GM10266 (cell line): Measurements from ENCODE around the gene TLNRD1.
"Not testable (repeated sequence)": the region's sequence is repeated elsewhere in the genome, so short reads cannot be mapped to it uniquely, and the experiment has no call there.

ENCODE experiments used
- DNase-seq: peaks from one replicate; pipeline ENCODE4 v3.0.0; 2012; ENCODE audit errors: extremely low spot score
- CTCF ChIP-seq: IDR thresholded peaks from 2 replicates; pipeline ENCODE4 v1.5.1; 2012; ENCODE audit warnings: mild to moderate bottlenecking, low read depth; ENCODE audit not compliant: control insufficient read depth, insufficient read depth; ENCODE audit errors: missing control alignments

The TLNRD1 gene

GRCh38 chr15:80958818-80959495 lies 41.8 kb upstream of the TLNRD1 start:
- TF ChIP-seq CTCF = no peak
- no peak for DNase-seq

- not testable (repeated sequence) for DNase-seq
Measured at GRCh38 chr15:80965454-80965853, 35.3 kb upstream of the TLNRD1 start.

- no peak for DNase-seq
- no peak for TF ChIP-seq CTCF
Measured at GRCh38 chr15:80966431-80967197, 34.1 kb upstream of the TLNRD1 start.

- no peak for TF ChIP-seq CTCF
- DNase-seq = no peak
Measured at GRCh38 chr15:80967451-80967850, 33.3 kb upstream of the TLNRD1 start.

GRCh38 chr15:80967991-80968510 lies 32.7 kb upstream of the TLNRD1 start:
- DNase-seq = no peak
- no peak for TF ChIP-seq CTCF

GRCh38 chr15:80969316-80969715 lies 31.4 kb upstream of the TLNRD1 start:
- no peak for TF ChIP-seq CTCF

GRCh38 chr15:80970018-80970657 lies 30.6 kb upstream of the TLNRD1 start:
- TF ChIP-seq CTCF = peak; percentile 68
- DNase-seq = peak; percentile 47

More at GRCh38 chr15:80969316-80969715, 31.4 kb upstream of the TLNRD1 start:
- DNase-seq = no peak
